Measurements from ENCODE around the gene HSD11B1. TPM values are rescaled to one million over a fixed set of nuclear protein-coding genes. Genes with fewer than 3 reads are reported as not detected.

HSD11B1 gene
- total RNA-seq, 1 donor from 2014 or later = not detected

DNA sequence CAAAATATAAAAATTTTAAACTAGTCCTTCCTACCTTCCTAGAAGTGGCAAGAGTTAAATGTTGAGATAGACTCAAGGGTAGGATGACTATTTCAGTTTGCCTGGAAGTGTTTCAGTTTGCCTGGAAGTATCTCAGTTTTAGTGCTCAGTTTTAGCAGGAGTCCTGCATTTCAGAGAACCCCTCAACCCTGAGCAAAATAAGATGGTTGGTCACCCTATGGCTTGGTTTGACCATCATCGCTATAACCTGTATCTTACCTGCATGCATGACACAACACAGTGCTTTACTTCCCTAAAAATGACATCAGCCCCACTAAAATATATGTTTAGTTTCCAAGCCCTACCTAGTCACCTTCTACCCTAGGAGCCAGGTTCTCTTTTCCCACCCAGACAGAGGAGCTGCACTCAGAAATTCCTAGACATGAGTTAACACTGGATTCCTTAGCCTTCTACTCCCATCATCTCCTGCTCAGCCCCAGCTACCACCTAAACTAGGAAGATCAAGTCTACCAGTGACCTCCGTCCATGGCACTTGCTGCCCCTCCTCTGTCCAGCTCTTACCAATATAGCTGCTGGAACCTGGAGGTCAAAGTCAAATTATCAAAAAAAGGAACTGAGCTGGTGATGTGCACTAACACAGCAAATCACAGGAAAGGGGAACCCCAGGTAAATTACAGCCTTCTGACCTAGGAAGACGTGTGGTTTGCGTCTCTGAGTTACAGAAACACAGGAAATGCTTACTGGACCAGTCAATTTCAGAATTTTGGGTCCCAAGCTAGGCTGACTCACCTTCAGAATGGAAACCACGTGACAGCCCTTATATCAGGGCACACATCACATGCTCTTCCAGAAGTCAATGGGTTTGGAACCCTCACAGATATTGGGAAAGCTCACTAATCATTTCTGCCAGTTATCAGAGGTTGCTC is 31.7 kb upstream of the HSD11B1 start:
- peaks cover 5% of the 10 kb centered on the region for H3K9me3 Mint-ChIP-seq
- no peaks in the 10 kb centered on the region for H3K36me3 Mint-ChIP-seq
- H3K4me1 Mint-ChIP-seq = peaks cover 15% of the 10 kb centered on the region
- no peak overlapping the region for H3K4me3 Mint-ChIP-seq
- DNase-seq (ENCODE audit: low spot score in 2 of 2, unreplicated experiment in 2 of 2) = no peak
- H3K27ac Mint-ChIP-seq = no peak overlapping the region
- TF ChIP-seq, protein P1, sequence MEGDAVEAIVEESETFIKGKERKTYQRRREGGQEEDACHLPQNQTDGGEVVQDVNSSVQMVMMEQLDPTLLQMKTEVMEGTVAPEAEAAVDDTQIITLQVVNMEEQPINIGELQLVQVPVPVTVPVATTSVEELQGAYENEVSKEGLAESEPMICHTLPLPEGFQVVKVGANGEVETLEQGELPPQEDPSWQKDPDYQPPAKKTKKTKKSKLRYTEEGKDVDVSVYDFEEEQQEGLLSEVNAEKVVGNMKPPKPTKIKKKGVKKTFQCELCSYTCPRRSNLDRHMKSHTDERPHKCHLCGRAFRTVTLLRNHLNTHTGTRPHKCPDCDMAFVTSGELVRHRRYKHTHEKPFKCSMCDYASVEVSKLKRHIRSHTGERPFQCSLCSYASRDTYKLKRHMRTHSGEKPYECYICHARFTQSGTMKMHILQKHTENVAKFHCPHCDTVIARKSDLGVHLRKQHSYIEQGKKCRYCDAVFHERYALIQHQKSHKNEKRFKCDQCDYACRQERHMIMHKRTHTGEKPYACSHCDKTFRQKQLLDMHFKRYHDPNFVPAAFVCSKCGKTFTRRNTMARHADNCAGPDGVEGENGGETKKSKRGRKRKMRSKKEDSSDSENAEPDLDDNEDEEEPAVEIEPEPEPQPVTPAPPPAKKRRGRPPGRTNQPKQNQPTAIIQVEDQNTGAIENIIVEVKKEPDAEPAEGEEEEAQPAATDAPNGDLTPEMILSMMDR (IDR thresholded peaks at IDR 0.05; ENCODE audit: unreplicated experiment) = no peak
- peaks cover 90% of the 10 kb centered on the region for H3K27me3 Mint-ChIP-seq (ENCODE audit: low read depth)

GRCh38 chr1:209673631-209674417 is 30.8 kb upstream of the HSD11B1 start:
- H3K27ac Mint-ChIP-seq = no peak overlapping the region
- DNase-seq (ENCODE audit: low spot score in 2 of 2, unreplicated experiment in 2 of 2) = no peak
- TF ChIP-seq, protein P1 (IDR thresholded peaks at IDR 0.05; ENCODE audit: unreplicated experiment) = no peak
- peaks cover 5% of the 10 kb centered on the region for H3K9me3 Mint-ChIP-seq
- H3K4me3 Mint-ChIP-seq = no peak overlapping the region
- H3K27me3 Mint-ChIP-seq (ENCODE audit: low read depth) = peaks cover 96% of the 10 kb centered on the region
- no peaks in the 10 kb centered on the region for H3K36me3 Mint-ChIP-seq
- H3K4me1 Mint-ChIP-seq = peaks cover 15% of the 10 kb centered on the region

- H3K4me3 Mint-ChIP-seq = peak within 1 kb of the TSS; percentile 73
- H3K4me1 Mint-ChIP-seq = peaks cover 15% of the 10 kb centered on the region
- H3K27ac Mint-ChIP-seq = no peak within 1 kb of the TSS
- DNase-seq (ENCODE audit: low spot score in 2 of 2, unreplicated experiment in 2 of 2) = peak in 1 of 2 experiments; percentile 47
- TF ChIP-seq, protein P1 (IDR thresholded peaks at IDR 0.05; ENCODE audit: unreplicated experiment) = no peak
- peaks cover 98% of the 10 kb centered on the region for H3K27me3 Mint-ChIP-seq (ENCODE audit: low read depth)
- H3K36me3 Mint-ChIP-seq = no peaks in the 10 kb centered on the region
- H3K9me3 Mint-ChIP-seq = peaks cover 5% of the 10 kb centered on the region
These were observed 29.6 kb upstream of the HSD11B1 start, which contains the start of gene G0S2 for GRCh38 chr1:209674957-209675564. Gene G0S2, plus strand, starts transcription at chr1:209675412. Its CDS starts 273 bp downstream, at chr1:209675685.

GRCh38 chr1:209675565-209676154 is 29.0 kb upstream of the HSD11B1 start:
- Mint-ChIP-seq H3K9me3 (peaks cover 5% of the 10 kb centered on the region), H3K4me1 (peaks cover 15% of the 10 kb centered on the region)

More at GRCh38 chr1:209675565-209676154, 29.0 kb upstream of the HSD11B1 start:
- peaks cover 97% of the 10 kb centered on the region for H3K27me3 Mint-ChIP-seq (ENCODE audit: low read depth)
- TF ChIP-seq, protein P1 (IDR thresholded peaks at IDR 0.05; ENCODE audit: unreplicated experiment) = no peak
- peak in 1 of 2 experiments; percentile 54 for DNase-seq (ENCODE audit: low spot score in 2 of 2, unreplicated experiment in 2 of 2)
- H3K4me3 Mint-ChIP-seq = peak overlapping the region; percentile 73
- H3K36me3 Mint-ChIP-seq = no peaks in the 10 kb centered on the region
- H3K27ac Mint-ChIP-seq = no peak overlapping the region
